Gastrocnemius medialis (tissue), 4 donors: Measurements from ENCODE around the gene SLC30A10. TPM values are rescaled to one million over a fixed set of nuclear protein-coding genes. Genes with fewer than 3 reads are reported as not detected.

Experiments
- ATAC-seq, 2 donors: fragments of 150-250 bp; one replicate each; pipeline ENCODE4 v1.9.1; 2016
- DNase-seq, 2 donors: peaks; one replicate each; pipeline ENCODE4 v3.0.0-alpha.2; 2019
- H3K27ac ChIP-seq, 4 donors: fragments of 200-600 bp; sonication (generic); 1 replicate in 1 of 4; 2 replicates in 3 of 4; pipeline ENCODE4 v1.5.1; 2016 to 2018; ENCODE audit warnings: mild to moderate bottlenecking in 2 of 4, moderate library complexity in 1 of 4
- H3K27me3 ChIP-seq, 3 donors: fragments of 200-600 bp; sonication (generic) in 2 of 3; 1 replicate in 1 of 3; 2 replicates in 2 of 3; pipeline versions ENCODE4 v1.5.1 to v1.6.0; 2016 to 2019; ENCODE audit warnings: mild to moderate bottlenecking in 1 of 3, moderate library complexity in 1 of 3
- H3K36me3 ChIP-seq, 2 donors: fragments of 200-600 bp; sonication (generic) in 1 of 2; one replicate each; pipeline ENCODE4 v1.5.1; 2017 to 2018
- H3K4me1 ChIP-seq, 2 donors: fragments of 200-600 bp; sonication (generic) in 1 of 2; one replicate each; pipeline ENCODE4 v1.5.1; 2016 to 2017; ENCODE audit warnings: mild to moderate bottlenecking in 2 of 2
- H3K4me3 ChIP-seq, 4 donors: fragments of 200-600 bp; sonication (generic) in 3 of 4; 1 replicate in 1 of 4; 2 replicates in 3 of 4; pipeline ENCODE4 v1.5.1; 2016 to 2019; ENCODE audit warnings: mild to moderate bottlenecking in 2 of 4
- H3K9me3 ChIP-seq, 3 donors: fragments of 200-600 bp; sonication (generic) in 2 of 3; 1 replicate in 1 of 3; 2 replicates in 2 of 3; pipeline ENCODE4 v1.5.1; 2016 to 2019
- POLR2A ChIP-seq, 2 donors: fragments of 450-650 bp; IDR thresholded peaks; one replicate each; pipeline ENCODE4 v1.6.1; 2017; ENCODE audit warnings: antibody characterized with exemption in 2 of 2, mild to moderate bottlenecking in 2 of 2, moderate library complexity in 2 of 2
- in situ Hi-C, 4 donors: fragments of 200-750 bp; cut with MboI; loops; one replicate each; pipeline versions ENCODE4 v1.15.0 to v1.8.0; 2017; ENCODE audit warnings: low sequenced_read_pairs in 4 of 4
- intact Hi-C: fragments of 100-400 bp; cut with DNase I; formaldehyde crosslinking; loops from one replicate; pipeline ENCODE4 v1.15.1; 2023; ENCODE audit warnings: low total_unique reads
- total RNA-seq, 4 donors: library from RNA; depleted of rRNA; stranded (reverse); fragments of >200 nt; gene quantifications; one replicate each; pipeline versions ENCODE4 v1.1.0 to v1.2.3, GENCODE V29; 2016
- TF ChIP-seq, protein P1 (sequence below), 5 experiments: fragments of 450-650 bp in 3 of 5; fragments of 200-600 bp in 2 of 5; sonication (generic) in 2 of 5; IDR thresholded peaks in 4 of 5; conservative IDR thresholded peaks in 1 of 5; 1 replicate in 4 of 5; 2 replicates in 1 of 5; pipeline ENCODE4 v1.5.1; 2016 to 2019; ENCODE audit warnings: antibody characterized with exemption in 5 of 5, mild to moderate bottlenecking in 3 of 5, moderate library complexity in 3 of 5

Gene SLC30A10
- total RNA-seq = not detected

DNA sequence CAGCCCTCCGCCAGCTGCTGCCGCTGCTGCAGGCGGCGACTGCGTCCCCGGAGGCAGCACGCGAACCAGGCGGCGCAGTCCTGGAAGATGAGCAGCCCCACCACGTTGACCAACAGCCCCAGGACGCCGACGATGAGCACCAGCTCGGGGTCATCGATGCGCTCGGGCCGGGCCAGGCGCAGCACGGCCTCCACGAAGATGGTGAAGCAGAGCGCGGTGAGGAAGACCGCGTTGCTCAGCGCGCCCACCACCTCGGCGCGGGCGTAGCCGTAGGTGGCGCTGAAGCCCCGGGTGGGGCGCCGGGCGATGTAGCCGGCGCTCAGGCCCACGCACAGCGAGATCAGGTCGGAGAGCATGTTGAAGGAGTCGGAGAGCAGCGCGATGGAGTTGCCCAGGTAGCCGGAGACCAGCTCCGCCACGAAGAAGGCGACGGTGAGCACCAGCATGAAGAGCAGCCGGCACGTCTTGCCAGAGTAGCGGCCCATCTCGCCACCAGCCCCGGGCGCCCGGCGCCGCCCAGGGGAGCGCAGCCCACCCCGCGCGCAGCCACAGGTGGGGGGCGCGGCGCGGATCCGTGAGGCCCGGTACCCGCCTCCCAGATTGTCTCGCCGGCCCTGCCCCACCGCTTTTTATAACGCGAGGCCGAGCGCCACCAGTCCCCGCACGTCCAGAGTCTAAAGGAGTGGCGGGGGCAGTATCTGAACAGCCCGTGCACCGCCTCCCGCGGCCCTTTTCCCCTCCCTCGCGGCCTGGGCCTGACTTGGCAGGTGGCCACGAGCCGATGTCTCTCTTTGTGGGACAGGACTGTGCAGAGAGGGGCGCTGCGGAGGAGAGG, at the start of gene SLC30A10:
Gene SLC30A10, minus strand, starts transcription at position 602 of the 835 bp plus-strand sequence. Its CDS starts 117 bp downstream, at position 485.
- no peak for ATAC-seq
- DNase-seq = no peak
- H3K36me3 ChIP-seq = no peaks in the 10 kb centered on the region
- peaks cover 0 to 23% (median 8%) of the 10 kb centered on the region in 3 donors for H3K27me3 ChIP-seq
- TF ChIP-seq, protein P1, sequence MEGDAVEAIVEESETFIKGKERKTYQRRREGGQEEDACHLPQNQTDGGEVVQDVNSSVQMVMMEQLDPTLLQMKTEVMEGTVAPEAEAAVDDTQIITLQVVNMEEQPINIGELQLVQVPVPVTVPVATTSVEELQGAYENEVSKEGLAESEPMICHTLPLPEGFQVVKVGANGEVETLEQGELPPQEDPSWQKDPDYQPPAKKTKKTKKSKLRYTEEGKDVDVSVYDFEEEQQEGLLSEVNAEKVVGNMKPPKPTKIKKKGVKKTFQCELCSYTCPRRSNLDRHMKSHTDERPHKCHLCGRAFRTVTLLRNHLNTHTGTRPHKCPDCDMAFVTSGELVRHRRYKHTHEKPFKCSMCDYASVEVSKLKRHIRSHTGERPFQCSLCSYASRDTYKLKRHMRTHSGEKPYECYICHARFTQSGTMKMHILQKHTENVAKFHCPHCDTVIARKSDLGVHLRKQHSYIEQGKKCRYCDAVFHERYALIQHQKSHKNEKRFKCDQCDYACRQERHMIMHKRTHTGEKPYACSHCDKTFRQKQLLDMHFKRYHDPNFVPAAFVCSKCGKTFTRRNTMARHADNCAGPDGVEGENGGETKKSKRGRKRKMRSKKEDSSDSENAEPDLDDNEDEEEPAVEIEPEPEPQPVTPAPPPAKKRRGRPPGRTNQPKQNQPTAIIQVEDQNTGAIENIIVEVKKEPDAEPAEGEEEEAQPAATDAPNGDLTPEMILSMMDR (IDR thresholded peaks at IDR 0.05 in 4 of 5, conservative IDR thresholded peaks at IDR 0.05 in 1 of 5) = no peak
- TF ChIP-seq POLR2A (IDR thresholded peaks at IDR 0.05) = no peak
- no peak within 1 kb of the TSS for H3K27ac ChIP-seq
- in situ Hi-C loops = no loop called here
- no peaks in the 10 kb centered on the region for H3K9me3 ChIP-seq
- H3K4me3 ChIP-seq = peak within 1 kb of the TSS; percentile 19 to 52 (median 42)
- peaks cover 0 to 6% of the 10 kb centered on the region in 2 donors for H3K4me1 ChIP-seq
- intact Hi-C loops = no loop called here

DNA sequence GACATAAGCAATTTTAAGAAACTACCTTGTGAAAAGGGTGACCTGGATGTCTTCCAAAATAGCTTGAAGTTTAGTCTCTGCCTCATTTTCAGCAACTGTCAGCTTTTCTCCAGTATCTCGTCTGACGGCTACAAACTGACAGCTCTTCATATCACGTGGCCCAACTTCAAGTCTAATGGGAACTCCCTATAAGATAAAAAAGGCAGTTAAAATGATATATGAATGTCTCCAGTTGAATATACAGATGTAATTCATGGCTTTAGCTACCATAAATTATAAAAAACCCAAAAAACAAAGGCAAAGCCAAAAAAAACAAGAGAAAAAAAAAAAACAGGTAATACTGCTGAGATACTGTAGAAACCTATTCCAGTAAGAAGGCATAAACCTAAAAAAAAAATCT, 44.9 kb upstream of the SLC30A10 start:
- no peak for ATAC-seq
- H3K27me3 ChIP-seq = no peaks in the 10 kb centered on the region
- H3K36me3 ChIP-seq = peaks cover 0 to 78% of the 10 kb centered on the region in 2 donors
- H3K27ac ChIP-seq = no peak overlapping the region
- DNase-seq = no peak
- intact Hi-C loops (no loop called here), in situ Hi-C loops (no loop called here)
- H3K4me3 ChIP-seq = no peak overlapping the region
- TF ChIP-seq, protein P1 (IDR thresholded peaks at IDR 0.05 in 4 of 5, conservative IDR thresholded peaks at IDR 0.05 in 1 of 5) = no peak
- TF ChIP-seq POLR2A (IDR thresholded peaks at IDR 0.05) = no peak
- no peaks in the 10 kb centered on the region for H3K9me3 ChIP-seq
- no peaks in the 10 kb centered on the region for H3K4me1 ChIP-seq

DNA sequence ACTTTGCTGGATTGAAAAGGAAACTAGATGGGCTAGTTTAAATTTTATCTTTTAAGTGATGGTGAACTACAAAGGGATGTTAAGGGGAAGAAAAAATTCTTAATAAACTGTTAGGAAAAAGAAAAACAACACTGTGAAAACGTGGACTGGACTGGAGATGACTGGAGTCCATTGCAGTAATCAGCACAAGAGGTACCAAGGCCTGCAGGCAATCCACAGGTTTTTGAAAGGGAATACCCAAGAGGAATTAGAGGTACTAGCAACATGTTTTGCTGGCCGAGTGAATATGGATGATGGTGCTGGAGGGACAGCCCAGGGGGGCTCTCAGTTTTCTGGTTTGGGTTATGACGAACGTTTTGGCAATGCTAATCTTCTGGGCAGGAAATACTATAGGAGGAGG, 39.0 kb upstream of the SLC30A10 start:
- Histone ChIP-seq H3K36me3 (peaks cover 0 to 39% of the 10 kb centered on the region in 2 donors), H3K27ac (no peak overlapping the region), H3K4me3 (no peak overlapping the region), H3K4me1 (no peaks in the 10 kb centered on the region), H3K27me3 (no peaks in the 10 kb centered on the region), H3K9me3 (no peaks in the 10 kb centered on the region)
- TF ChIP-seq, protein P1 (IDR thresholded peaks at IDR 0.05 in 4 of 5, conservative IDR thresholded peaks at IDR 0.05 in 1 of 5) = no peak
- intact Hi-C loops = no loop called here
- ATAC-seq = no peak
- no peak for DNase-seq
- in situ Hi-C loops = no loop called here

DNA sequence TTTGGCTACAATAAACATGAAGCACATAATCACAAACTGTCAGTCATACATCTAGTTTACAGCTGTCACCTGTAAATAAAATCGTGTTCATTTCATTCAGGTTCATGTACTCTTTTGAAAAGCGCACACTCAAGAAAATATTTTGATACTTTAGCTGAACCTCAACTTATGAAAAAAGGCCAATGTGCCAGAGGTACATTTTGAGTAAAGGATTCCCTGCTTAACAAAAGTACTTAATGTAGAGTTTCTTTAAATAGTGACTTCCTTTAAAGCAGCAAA, 37.7 kb upstream of the SLC30A10 start:
- Histone ChIP-seq H3K9me3 (no peaks in the 10 kb centered on the region), H3K27me3 (no peaks in the 10 kb centered on the region), H3K4me1 (no peaks in the 10 kb centered on the region), H3K4me3 (no peak overlapping the region), H3K36me3 (peaks cover 0 to 26% of the 10 kb centered on the region in 2 donors), H3K27ac (no peak overlapping the region)
- in situ Hi-C loops (no loop called here), intact Hi-C loops (no loop called here)
- TF ChIP-seq POLR2A (IDR thresholded peaks at IDR 0.05) = no peak
- TF ChIP-seq, protein P1 (IDR thresholded peaks at IDR 0.05 in 4 of 5, conservative IDR thresholded peaks at IDR 0.05 in 1 of 5) = no peak
- DNase-seq (no peak), ATAC-seq (no peak)
